Cerebellar nuclear complex (tissue), 1 donor: ENCODE data around the gene COL23A1.

Experiments
- DNase-seq, 2 experiments: peaks; one replicate each; lab custom pipeline; 2025; lab: John Stamatoyannopoulos, UW

The COL23A1 gene

GRCh38 chr5:178189433-178189832, 400.8 kb downstream of the COL23A1 start:
- DNase-seq: no peak
